Measurements from ENCODE around the gene AIP.

AIP gene

GRCh38 chr11:67494371-67495233 lies 11.8 kb downstream of the AIP start:
- DNase-seq = no peak

GRCh38 chr11:67495234-67496005 lies 12.6 kb downstream of the AIP start:
- DNase-seq = no peak

GRCh38 chr11:67496113-67496512 lies 13.3 kb downstream of the AIP start:
- DNase-seq = no peak

GRCh38 chr11:67497656-67498291 lies 14.9 kb downstream of the AIP start:
- DNase-seq = no peak

- no peak for DNase-seq
Observed at GRCh38 chr11:67498544-67498972, 15.7 kb downstream of the AIP start.

- no peak for DNase-seq
Observed at GRCh38 chr11:67499808-67500483, 17.1 kb downstream of the AIP start.

- no peak for DNase-seq
Observed at GRCh38 chr11:67500484-67500821, 17.6 kb downstream of the AIP start.

- no peak for DNase-seq
Observed at GRCh38 chr11:67500831-67501715, 18.2 kb downstream of the AIP start.

- DNase-seq = no peak
Observed at GRCh38 chr11:67501854-67502253, 19.0 kb downstream of the AIP start.

- DNase-seq = no peak
Observed at GRCh38 chr11:67502328-67502979, 19.6 kb downstream of the AIP start.

GRCh38 chr11:67503119-67504004 lies 20.5 kb downstream of the AIP start:
- DNase-seq = no peak

- no peak for DNase-seq
Observed at GRCh38 chr11:67504005-67504949, 21.5 kb downstream of the AIP start.

GRCh38 chr11:67504950-67505581 lies 22.2 kb downstream of the AIP start, which contains the start of gene PITPNM1:
Gene PITPNM1 (minus strand): TSS chr11:67505363. CDS start chr11:67504180, 1,183 bp downstream.
- DNase-seq = no peak

- peak; percentile 89 for DNase-seq
Observed at GRCh38 chr11:67505605-67506396, 23.0 kb downstream of the AIP start.

- no peak for DNase-seq
Observed at GRCh38 chr11:67506426-67507051, 23.7 kb downstream of the AIP start.

- no peak for DNase-seq
Observed at GRCh38 chr11:67507242-67507863, 24.5 kb downstream of the AIP start.
